IMR-90 (cell line): ENCODE data around the gene CHRM4. TPM values are rescaled to one million over a fixed set of nuclear protein-coding genes. Genes with fewer than 3 reads are reported as not detected.

Experiments used
- ATAC-seq: fragments of 200-7000 bp; cut with Tn5 transposase; 2 replicates; pipeline ENCODE4 v1.9.1; 2020; ENCODE audit warnings: low read depth, mild to moderate bottlenecking, moderate library complexity
- BruUV-seq: library from RNA; stranded (reverse); fragments of 400-500 nt; replicated peaks from 2 replicates; lab custom pipeline; 2021; lab: Mats Ljungman, UMichigan
- CTCF ChIA-PET: fragments of 300-600 bp; formaldehyde crosslinking; extraction: SDS; loops from one replicate; lab custom pipeline; 2021; ENCODE audit warnings: antibody characterized with exemption; lab: Yijun Ruan, JAX
- POLR2A ChIA-PET: fragments of 300-600 bp; sonication (Branson Sonifier 250); formaldehyde crosslinking; loops from one replicate; lab custom pipeline; 2022; ENCODE audit warnings: antibody characterized with exemption; ENCODE audit not compliant: unreplicated experiment; lab: Charles Lee
- DNase-seq: peaks from one replicate; pipeline ENCODE4 v3.0.0; 2013
- H2AFZ ChIP-seq: replicated peaks from 2 replicates; pipeline ENCODE3; 2013; ENCODE audit warnings: low read length, mild to moderate bottlenecking; ENCODE audit not compliant: poor library complexity
- H2AK5ac ChIP-seq: 2 replicates; pipeline ENCODE4 v1.6.1; 2013; ENCODE audit warnings: low read depth, low read length, inconsistent platforms
- H2AK9ac ChIP-seq: replicated peaks from 2 replicates; pipeline ENCODE3; 2013; ENCODE audit warnings: mild to moderate bottlenecking, low read depth, low read length, moderate library complexity; ENCODE audit not compliant: poor library complexity
- H2BK120ac ChIP-seq: 2 replicates; pipeline ENCODE4 v1.6.1; 2013; ENCODE audit warnings: low read depth, low read length, inconsistent platforms
- H2BK15ac ChIP-seq: 3 replicates; pipeline ENCODE4 v1.6.1; 2013; ENCODE audit warnings: low read depth, low read length, inconsistent platforms
- H2BK20ac ChIP-seq: 2 replicates; pipeline ENCODE4 v1.6.1; 2013; ENCODE audit warnings: low read depth, mild to moderate bottlenecking, inconsistent platforms, low read length, moderate library complexity
- H2BK5ac ChIP-seq: 2 replicates; pipeline ENCODE4 v1.6.1; 2013; ENCODE audit warnings: mild to moderate bottlenecking, low read depth, low read length, inconsistent platforms; ENCODE audit not compliant: poor library complexity, severe bottlenecking
- H3K14ac ChIP-seq: replicated peaks from 2 replicates; pipeline ENCODE4 v1.6.1; 2013; ENCODE audit warnings: low read depth, low read length, inconsistent platforms
- H3K18ac ChIP-seq: 2 replicates; pipeline ENCODE4 v1.6.1; 2013; ENCODE audit warnings: low read depth, low read length, control low read depth
- H3K23ac ChIP-seq: 2 replicates; pipeline ENCODE4 v1.6.1; 2013; ENCODE audit warnings: low read depth, low read length, inconsistent platforms
- H3K27ac ChIP-seq: 2 replicates; pipeline ENCODE4 v1.5.1; 2013; ENCODE audit warnings: mild to moderate bottlenecking, control low read depth, low read length; ENCODE audit not compliant: insufficient read depth
- H3K27me3 ChIP-seq: 2 replicates; pipeline ENCODE4 v1.6.1; 2013; ENCODE audit warnings: low read length; ENCODE audit not compliant: control insufficient read depth, insufficient read depth
- H3K36me3 ChIP-seq: 2 replicates; pipeline ENCODE4 v1.6.1; 2013; ENCODE audit warnings: low read length, mixed read lengths; ENCODE audit not compliant: control insufficient read depth, insufficient read depth
- H3K4ac ChIP-seq: 2 replicates; pipeline ENCODE4 v1.6.1; 2013; ENCODE audit warnings: low read depth, low read length, inconsistent platforms
- H3K4me1 ChIP-seq: 2 replicates; pipeline ENCODE4 v1.6.1; 2013; ENCODE audit warnings: low read length, mixed read lengths; ENCODE audit not compliant: control insufficient read depth, insufficient read depth
- H3K4me2 ChIP-seq: 2 replicates; pipeline ENCODE4 v1.6.1; 2013; ENCODE audit warnings: low read depth, mild to moderate bottlenecking, control low read depth, low read length, moderate library complexity
- H3K4me3 ChIP-seq: 2 replicates; pipeline ENCODE4 v1.5.1; 2013; ENCODE audit warnings: low read depth, mild to moderate bottlenecking, control low read depth, low read length, moderate library complexity; ENCODE audit not compliant: insufficient read depth
- H3K56ac ChIP-seq: 2 replicates; pipeline ENCODE4 v1.6.1; 2013; ENCODE audit warnings: low read length, inconsistent platforms; ENCODE audit not compliant: insufficient read depth; ENCODE audit errors: extremely low read depth
- H3K79me1 ChIP-seq, 2 experiments: 2 replicates each; pipeline ENCODE4 v1.6.1; 2013; ENCODE audit warnings: low read length in 2 of 2, inconsistent platforms in 1 of 2, low read depth in 1 of 2
- H3K9ac ChIP-seq: 2 replicates; pipeline ENCODE4 v1.6.1; 2013; ENCODE audit warnings: low read depth, low read length, control low read depth
- H3K9me1 ChIP-seq: 2 replicates; pipeline ENCODE4 v1.6.1; 2013; ENCODE audit warnings: low read length, inconsistent platforms; ENCODE audit not compliant: insufficient read depth
- H3K9me3 ChIP-seq: 2 replicates; pipeline ENCODE4 v1.6.1; 2013; ENCODE audit warnings: low read length; ENCODE audit not compliant: control insufficient read depth, insufficient read depth
- H4K20me1 ChIP-seq: 2 replicates; pipeline ENCODE4 v1.6.1; 2013; ENCODE audit warnings: low read length, inconsistent platforms; ENCODE audit not compliant: insufficient read depth
- H4K5ac ChIP-seq: 2 replicates; pipeline ENCODE4 v1.6.1; 2013; ENCODE audit warnings: mild to moderate bottlenecking, low read depth, low read length, control low read depth
- H4K8ac ChIP-seq, 2 experiments: 2 replicates each; pipeline ENCODE4 v1.6.1; 2013; ENCODE audit warnings: low read depth in 2 of 2, low read length in 2 of 2, control low read depth in 1 of 2, inconsistent platforms in 1 of 2
- H4K91ac ChIP-seq: 2 replicates; pipeline ENCODE4 v1.6.1; 2013; ENCODE audit warnings: low read depth, low read length, inconsistent platforms; ENCODE audit not compliant: insufficient read depth
- BHLHE40 ChIP-seq: fragments of 150-350 bp; IDR thresholded peaks from 2 replicates; pipeline ENCODE4 v1.6.1; 2016; ENCODE audit warnings: mild to moderate bottlenecking, low read depth, low read length
- CHD1 ChIP-seq: IDR thresholded peaks from 2 replicates; pipeline ENCODE4 v1.6.1; 2012; ENCODE audit warnings: low read depth, low read length, improper control_type of control experiment
- FOS ChIP-seq: fragments of 150-350 bp; IDR thresholded peaks from 2 replicates; pipeline ENCODE4 v1.6.1; 2016; ENCODE audit warnings: low read depth, low read length
- MAFK ChIP-seq: IDR thresholded peaks from 2 replicates; pipeline ENCODE4 v1.6.1; 2012; ENCODE audit warnings: low read depth, low read length, improper control_type of control experiment
- MAZ ChIP-seq: IDR thresholded peaks from 2 replicates; pipeline ENCODE4 v1.6.1; 2012; ENCODE audit warnings: low read depth, mild to moderate bottlenecking, low read length, improper control_type of control experiment, moderate library complexity, borderline replicate concordance
- POLR2A ChIP-seq: IDR thresholded peaks from 2 replicates; pipeline ENCODE4 v1.6.1; 2012; ENCODE audit warnings: mild to moderate bottlenecking, low read depth, low read length
- RAD21 ChIP-seq: IDR thresholded peaks from 2 replicates; pipeline ENCODE4 v1.6.1; 2012; ENCODE audit warnings: low read length, improper control_type of control experiment
- RCOR1 ChIP-seq: IDR thresholded peaks from 2 replicates; pipeline ENCODE4 v1.6.1; 2012; ENCODE audit warnings: mild to moderate bottlenecking, low read length, improper control_type of control experiment; ENCODE audit not compliant: insufficient replicate concordance
- RFX5 ChIP-seq: IDR thresholded peaks from 2 replicates; pipeline ENCODE4 v1.8.0; 2012; ENCODE audit warnings: low read depth, mild to moderate bottlenecking, low read length, moderate library complexity
- USF2 ChIP-seq: fragments of 150-350 bp; IDR thresholded peaks from 2 replicates; pipeline ENCODE4 v1.6.1; 2017; ENCODE audit warnings: mild to moderate bottlenecking, antibody characterized with exemption, low read length, low read depth
- WGBS, 2 experiments: methylation state at CpG; one replicate each; pipeline versions ENCODE4 v1.1.5 to v1.1.7; 2013; ENCODE audit warnings: missing lambda C conversion rate in 2 of 2; ENCODE audit not compliant: insufficient read length in 1 of 2; ENCODE audit errors: extremely low coverage in 2 of 2; 5-methylcytosine and 5-hydroxymethylcytosine counted together
- dilution Hi-C: fragments of 300-500 bp; cut with HindIII; formaldehyde crosslinking; loops from one replicate; pipeline ENCODE4 v1.14.3; 2018; ENCODE audit warnings: low sequenced_read_pairs; ENCODE audit not compliant: unreplicated experiment
- in situ Hi-C: fragments of 300-500 bp; cut with MboI; formaldehyde crosslinking; loops from 3 replicates; pipeline ENCODE4 v1.14.3; 2019; ENCODE audit warnings: low sequenced_read_pairs, inconsistent platforms, mixed read lengths
- intact Hi-C: fragments of 100-400 bp; cut with micrococcal nuclease; formaldehyde crosslinking; loops from 2 replicates; pipeline ENCODE4 v1.10.0; 2022
- polyA plus RNA-seq, 3 experiments: library from polyadenylated mRNA; depleted of rRNA; stranded (reverse); fragments of >200 nt; gene quantifications; 2 replicates each; pipeline ENCODE4 v1.2.3, GENCODE V29; 2012; ENCODE audit warnings: low replicate concordance in 1 of 3
- total RNA-seq: library from RNA; depleted of rRNA; stranded (reverse); fragments of >200 nt; gene quantifications from 2 replicates; pipeline ENCODE4 v1.2.3, GENCODE V29; 2012

CHRM4 gene
- total and polyA plus RNA-seq, 2 of the 4 experiments (the other 2 are of a cell fraction), result 0.09 to 0.18 TPM

DNA sequence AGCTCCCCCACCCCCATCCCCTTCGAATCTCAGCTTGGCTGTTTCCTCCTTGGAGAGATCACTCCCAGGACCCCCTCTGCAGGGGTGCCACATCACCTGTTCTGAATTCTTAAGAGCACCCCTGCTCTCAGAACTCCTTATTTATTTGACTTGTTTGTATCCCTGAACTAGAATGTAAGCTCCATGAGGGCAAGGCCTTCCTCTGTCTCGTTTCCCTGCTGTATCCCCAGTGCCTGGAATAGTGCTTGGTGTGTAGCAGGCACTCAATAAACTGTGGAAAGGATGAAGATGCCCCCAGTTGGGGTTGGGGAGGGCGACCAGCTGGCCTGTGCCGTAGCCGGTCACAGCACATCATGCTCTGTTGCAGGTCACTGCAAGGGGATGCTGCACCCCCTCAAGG is 13.7 kb downstream of the CHRM4 start:
- no peak overlapping the region for H2BK5ac ChIP-seq

More for the DNA sequence above, 13.7 kb downstream of the CHRM4 start:
- no peak overlapping the region for H4K5ac ChIP-seq
- H3K9me1 ChIP-seq, result no peaks in the 10 kb centered on the region
- ChIA-PET CTCF (no interaction called here), POLR2A (no interaction called here)
- H4K8ac ChIP-seq, result no peak overlapping the region
- H2AFZ ChIP-seq, result no peak overlapping the region
- no peak overlapping the region for H3K56ac ChIP-seq
- in situ Hi-C loops, result no loop called here
- TF ChIP-seq RFX5 (no peak), USF2 (no peak), MAFK (no peak), BHLHE40 (no peak), RAD21 (no peak), CHD1 (no peak), MAZ (no peak), RCOR1 (no peak), FOS (no peak), POLR2A (no peak)
- no peak overlapping the region for H2BK20ac ChIP-seq
- DNase-seq, result no peak
- peaks cover 6% of the 10 kb centered on the region for H3K4me1 ChIP-seq
- no TSS peak for BruUV-seq
- H3K14ac ChIP-seq, result no peak overlapping the region
- no peak overlapping the region for H3K18ac ChIP-seq
- H4K91ac ChIP-seq, result no peak overlapping the region
- H3K23ac ChIP-seq, result no peak overlapping the region
- no peaks in the 10 kb centered on the region for H3K27me3 ChIP-seq
- H2AK5ac ChIP-seq, result no peak overlapping the region
- H3K9me3 ChIP-seq, result no peaks in the 10 kb centered on the region
- no peak overlapping the region for H2BK15ac ChIP-seq
- WGBS, 2 experiments, result no CpG with 5 or more reads among the region's 5 CpGs
- peaks cover 25% of the 10 kb centered on the region for H3K36me3 ChIP-seq
- H3K9ac ChIP-seq, result no peak overlapping the region
- no peak overlapping the region for H3K4me3 ChIP-seq
- H2AK9ac ChIP-seq, result no peak overlapping the region
- no peak overlapping the region for H3K4me2 ChIP-seq
- no peak overlapping the region for H2BK120ac ChIP-seq
- H3K4ac ChIP-seq, result no peak overlapping the region
- H3K79me1 ChIP-seq, result peaks cover 0 to 4% of the 10 kb centered on the region in 2 experiments; a peak in 2 of 4 replicates
- ATAC-seq, result no peak
- no peak overlapping the region for H3K27ac ChIP-seq
- H4K20me1 ChIP-seq, result no peaks in the 10 kb centered on the region
- intact Hi-C loops, result no loop called here
- dilution Hi-C loops, result no loop called here
